DOHH2 (cell line): ENCODE results near the gene MCF2L2.

Experiments used
- H3F3A ChIP-seq: fragments of 200-600 bp; sonication (generic), shearing (Covaris generic); 2 replicates; pipeline ENCODE4 v1.6.0; 2016; ENCODE audit warnings: antibody characterized with exemption, mild to moderate bottlenecking; ENCODE audit not compliant: control insufficient read depth, insufficient read depth
- H3K27ac ChIP-seq: fragments of 200-600 bp; sonication (generic); 2 replicates; pipeline ENCODE4 v1.5.1; 2014; ENCODE audit warnings: low read depth, mild to moderate bottlenecking, low read length, moderate library complexity
- H3K27me3 ChIP-seq: fragments of 200-600 bp; sonication (generic); 2 replicates; pipeline ENCODE4 v1.6.1; 2014; ENCODE audit warnings: mild to moderate bottlenecking, low read length, mixed read lengths; ENCODE audit not compliant: control insufficient read depth
- H3K36me3 ChIP-seq: fragments of 200-600 bp; sonication (generic); 2 replicates; pipeline ENCODE4 v1.6.1; 2014; ENCODE audit warnings: mild to moderate bottlenecking, low read length, moderate library complexity, mixed read lengths; ENCODE audit not compliant: control insufficient read depth
- H3K4me1 ChIP-seq: fragments of 200-600 bp; sonication (generic); 2 replicates; pipeline ENCODE4 v1.6.1; 2014; ENCODE audit warnings: mild to moderate bottlenecking, low read length, mixed read lengths; ENCODE audit not compliant: control insufficient read depth
- H3K4me2 ChIP-seq: fragments of 200-600 bp; sonication (generic); 2 replicates; pipeline ENCODE4 v1.6.0; 2014; ENCODE audit warnings: mild to moderate bottlenecking, low read length, moderate library complexity
- H3K4me3 ChIP-seq: fragments of 200-600 bp; sonication (generic); 2 replicates; pipeline ENCODE4 v1.5.1; 2014; ENCODE audit warnings: mild to moderate bottlenecking, low read length, mixed read lengths
- H3K79me2 ChIP-seq: fragments of 200-600 bp; sonication (generic); 2 replicates; pipeline ENCODE4 v1.6.1; 2014; ENCODE audit warnings: mild to moderate bottlenecking, low read length, mixed read lengths; ENCODE audit not compliant: control insufficient read depth
- H3K9me2 ChIP-seq: fragments of 200-600 bp; sonication (generic); replicated peaks from 2 replicates; pipeline ENCODE4 v1.6.1; 2014; ENCODE audit warnings: mild to moderate bottlenecking, low read length, mixed read lengths; ENCODE audit not compliant: control insufficient read depth
- H3K9me3 ChIP-seq: fragments of 200-600 bp; sonication (generic); 2 replicates; pipeline ENCODE4 v1.6.1; 2014; ENCODE audit warnings: antibody characterized with exemption, low read length, mixed read lengths; ENCODE audit not compliant: control insufficient read depth, insufficient read depth
- H4K20me1 ChIP-seq: fragments of 200-600 bp; sonication (generic); 2 replicates; pipeline ENCODE4 v1.6.0; 2014; ENCODE audit warnings: low read depth, mild to moderate bottlenecking, antibody characterized with exemption, low read length, moderate library complexity; ENCODE audit not compliant: control insufficient read depth, insufficient read depth
- CTCF ChIP-seq: fragments of 200-600 bp; sonication (generic); IDR thresholded peaks from one replicate; pipeline ENCODE4 v1.5.1; 2014; ENCODE audit warnings: antibody characterized with exemption, mild to moderate bottlenecking, low read depth, low read length; ENCODE audit not compliant: poor library complexity, severe bottlenecking
- EZH2phosphoT487 ChIP-seq: fragments of 200-600 bp; sonication (generic); IDR thresholded peaks from 2 replicates; pipeline ENCODE4 v1.6.1; 2017; ENCODE audit warnings: borderline replicate concordance, mild to moderate bottlenecking, antibody characterized with exemption, low read length, moderate library complexity, mixed read lengths

Gene MCF2L2

DNA sequence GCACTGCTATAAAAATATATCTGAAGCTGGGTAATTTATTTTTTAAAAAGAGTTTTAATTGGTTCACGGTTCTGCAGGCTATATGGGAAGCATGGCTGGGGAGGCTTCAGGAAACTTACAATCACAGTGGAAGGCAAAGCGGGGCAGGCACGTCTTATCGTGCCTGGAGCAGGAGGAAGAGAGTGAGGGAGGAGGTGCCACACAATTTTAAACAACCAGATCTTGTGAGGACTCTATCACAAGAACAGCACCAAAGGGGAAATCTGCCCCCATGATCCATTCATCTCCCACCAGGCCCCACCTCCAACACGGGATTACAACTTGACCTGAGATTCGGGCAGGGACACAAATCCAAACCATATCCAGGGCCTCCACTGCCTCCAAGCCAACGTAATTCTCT, 75.0 kb downstream of the MCF2L2 start:
- Histone ChIP-seq H3K27me3 (peaks cover 24% of the 10 kb centered on the region), H3K27ac (no peak overlapping the region), H3K4me3 (no peak overlapping the region), H3F3A (no peaks in the 10 kb centered on the region), H4K20me1 (no peaks in the 10 kb centered on the region), H3K79me2 (no peaks in the 10 kb centered on the region), H3K36me3 (no peaks in the 10 kb centered on the region), H3K4me1 (no peaks in the 10 kb centered on the region), H3K9me3 (no peaks in the 10 kb centered on the region), H3K4me2 (no peak overlapping the region), H3K9me2 (no peaks in the 10 kb centered on the region)
- TF ChIP-seq EZH2phosphoT487: no peak
- TF ChIP-seq CTCF: no peak

GRCh38 chr3:183350164-183350563, 78.3 kb downstream of the MCF2L2 start:
- H3K4me2 ChIP-seq: no peak overlapping the region
- H3F3A ChIP-seq: no peaks in the 10 kb centered on the region
- H3K27me3 ChIP-seq: peaks cover 20% of the 10 kb centered on the region
- H4K20me1 ChIP-seq: no peaks in the 10 kb centered on the region
- H3K4me3 ChIP-seq: no peak overlapping the region
- no peak overlapping the region for H3K27ac ChIP-seq
- H3K36me3 ChIP-seq: no peaks in the 10 kb centered on the region
- no peaks in the 10 kb centered on the region for H3K79me2 ChIP-seq
- TF ChIP-seq CTCF (no peak), EZH2phosphoT487 (no peak)
- H3K9me2 ChIP-seq: no peaks in the 10 kb centered on the region
- no peaks in the 10 kb centered on the region for H3K4me1 ChIP-seq
- no peaks in the 10 kb centered on the region for H3K9me3 ChIP-seq

- Histone ChIP-seq H3K79me2 (no peaks in the 10 kb centered on the region), H3K27me3 (peaks cover 20% of the 10 kb centered on the region), H3K9me3 (no peaks in the 10 kb centered on the region), H4K20me1 (no peaks in the 10 kb centered on the region), H3K4me2 (no peak overlapping the region), H3K4me1 (no peaks in the 10 kb centered on the region), H3K27ac (no peak overlapping the region), H3K4me3 (no peak overlapping the region), H3K36me3 (no peaks in the 10 kb centered on the region), H3F3A (no peaks in the 10 kb centered on the region), H3K9me2 (no peaks in the 10 kb centered on the region)
- TF ChIP-seq EZH2phosphoT487: no peak
- TF ChIP-seq CTCF: no peak
These were observed 78.8 kb downstream of the MCF2L2 start for GRCh38 chr3:183349421-183350157.
